Epidermal melanocyte (primary cell): ENCODE results near the gene AMOTL2.

ENCODE experiments used
- DNase-seq: peaks from one replicate; pipeline ENCODE4 v3.0.0; 2011; ENCODE audit warnings: low spot score; ENCODE audit not compliant: insufficient read length

AMOTL2 gene

DNA sequence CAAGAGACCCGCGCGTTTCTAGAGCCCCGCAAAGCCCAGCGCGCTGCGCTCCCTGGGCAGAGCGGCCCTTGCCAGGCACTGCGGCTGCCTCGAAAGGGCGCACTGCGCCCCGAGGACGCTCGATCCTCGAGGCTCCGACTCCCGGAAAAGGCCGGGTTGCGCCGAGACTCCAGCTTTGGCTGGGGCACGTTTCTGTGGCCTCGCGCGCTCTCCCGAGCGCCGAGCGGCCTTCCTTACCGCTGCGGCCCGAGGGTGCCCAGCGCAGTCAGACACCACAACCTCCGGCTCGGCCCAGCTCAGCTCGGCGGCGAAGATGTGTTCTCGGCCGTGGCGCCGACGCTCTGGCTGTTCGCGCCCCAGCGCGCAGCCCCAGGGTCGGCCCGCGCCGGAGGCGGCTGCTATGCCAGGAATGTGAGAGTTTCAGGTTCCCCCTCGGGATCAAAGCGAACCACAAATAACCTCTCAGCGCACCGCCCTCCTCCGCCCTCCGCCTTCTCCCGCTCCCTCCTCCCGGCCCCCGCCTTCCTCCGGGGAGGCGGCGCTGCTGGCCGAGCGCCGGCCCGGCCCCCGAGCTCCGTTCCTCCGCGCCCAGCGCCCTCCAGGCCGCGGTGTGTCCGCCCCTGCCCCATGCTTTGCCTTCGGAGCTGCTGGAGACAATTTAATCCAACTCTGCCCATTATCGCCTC is at the start of gene AMOTL2:
Gene AMOTL2, minus strand, starts transcription at position 343 of the 686 bp plus-strand sequence. CDS start 3,014 bp downstream, outside the sequence.
- peak; percentile 97 for DNase-seq

DNA sequence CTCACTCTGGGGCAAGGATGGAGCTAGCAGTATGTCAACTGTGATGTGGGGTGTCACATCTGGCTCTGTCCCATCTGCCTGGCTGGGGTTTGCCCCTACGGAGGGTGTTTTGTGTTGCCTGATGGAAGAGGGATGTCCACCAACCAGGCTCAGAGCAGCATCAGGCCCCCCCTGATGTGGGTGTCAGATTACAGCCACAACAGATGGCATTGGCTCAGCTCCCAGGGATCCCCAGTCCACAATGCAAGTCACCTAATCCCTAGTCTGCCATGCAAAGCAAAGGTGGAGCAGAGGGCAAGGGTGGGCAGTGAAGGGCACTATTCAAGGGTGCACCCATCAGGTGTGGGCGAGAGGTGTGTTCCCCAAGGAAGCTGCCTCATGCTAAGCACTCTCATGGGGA is 48.9 kb upstream of the AMOTL2 start:
- no peak for DNase-seq

DNA sequence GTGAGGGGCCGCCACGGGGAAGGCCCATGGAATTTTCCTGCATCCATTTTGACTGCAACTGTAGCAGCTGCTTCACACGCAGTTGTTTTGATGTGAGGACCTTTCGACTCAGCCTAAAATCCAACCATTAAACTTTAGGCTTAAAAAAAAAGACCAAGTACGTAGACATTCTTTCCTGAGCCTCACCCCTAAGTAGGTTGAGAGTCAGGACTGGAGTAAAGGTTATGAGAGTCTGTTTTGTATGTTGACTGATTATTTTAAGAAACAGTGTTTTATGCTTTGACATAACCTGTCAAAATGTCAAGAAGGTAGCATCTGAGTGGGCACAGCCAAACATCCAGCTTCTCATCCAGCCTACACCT is 45.7 kb upstream of the AMOTL2 start:
- DNase-seq = no peak

DNA sequence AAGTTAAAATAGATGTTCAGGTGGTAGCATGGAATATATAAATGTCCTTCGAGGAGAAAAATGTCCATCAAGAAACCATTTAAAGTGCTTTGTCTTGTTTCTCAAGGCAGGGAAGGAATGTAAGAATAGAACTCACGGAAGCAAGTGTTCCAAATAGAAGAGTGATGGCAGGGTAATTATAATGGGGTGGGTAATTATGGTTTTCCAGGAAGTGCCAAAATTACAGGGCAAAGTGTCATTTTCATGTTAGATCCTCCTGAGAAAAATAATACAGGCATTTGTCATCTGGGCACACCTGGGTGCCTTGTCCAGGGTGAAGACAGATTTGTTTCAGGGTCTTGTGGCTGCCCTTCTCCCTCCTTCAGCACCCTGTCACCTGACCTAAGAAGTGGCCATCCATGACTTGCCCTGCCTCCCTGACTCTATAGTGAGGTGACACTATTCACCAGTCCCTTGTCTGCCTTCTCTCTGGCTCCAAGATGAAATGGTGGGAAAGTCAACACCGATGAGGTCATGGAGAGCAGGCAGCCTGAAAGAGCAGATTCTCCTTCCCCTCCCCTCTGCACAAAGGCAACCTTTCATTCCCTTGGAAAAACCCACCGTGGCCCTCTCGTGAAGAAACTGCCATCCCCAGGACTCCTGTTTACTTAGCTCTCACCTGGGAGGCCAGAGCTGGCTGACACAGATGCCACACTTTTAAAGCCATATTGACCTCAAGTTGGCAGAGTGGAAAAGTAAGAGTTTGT is 45.1 kb upstream of the AMOTL2 start:
- no peak for DNase-seq

DNA sequence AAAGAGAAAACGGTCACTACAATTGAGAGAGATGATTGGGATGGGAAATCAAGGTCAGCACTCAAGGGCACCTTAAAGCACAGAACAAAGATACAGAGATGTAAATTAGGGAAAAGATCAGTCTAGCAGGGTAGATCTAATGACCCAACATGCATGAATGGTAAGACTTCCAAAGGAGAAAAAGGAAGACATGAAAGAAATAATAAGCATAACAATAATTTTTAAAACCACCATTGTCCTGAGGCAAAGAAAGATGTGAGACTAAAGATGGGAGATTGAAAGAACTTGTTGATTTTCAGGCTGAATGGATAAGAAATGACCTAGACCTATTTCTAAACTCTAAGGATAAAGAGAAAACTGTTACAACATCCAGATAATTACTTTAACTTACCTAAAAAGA is 34.8 kb upstream of the AMOTL2 start:
- no peak for DNase-seq

DNA sequence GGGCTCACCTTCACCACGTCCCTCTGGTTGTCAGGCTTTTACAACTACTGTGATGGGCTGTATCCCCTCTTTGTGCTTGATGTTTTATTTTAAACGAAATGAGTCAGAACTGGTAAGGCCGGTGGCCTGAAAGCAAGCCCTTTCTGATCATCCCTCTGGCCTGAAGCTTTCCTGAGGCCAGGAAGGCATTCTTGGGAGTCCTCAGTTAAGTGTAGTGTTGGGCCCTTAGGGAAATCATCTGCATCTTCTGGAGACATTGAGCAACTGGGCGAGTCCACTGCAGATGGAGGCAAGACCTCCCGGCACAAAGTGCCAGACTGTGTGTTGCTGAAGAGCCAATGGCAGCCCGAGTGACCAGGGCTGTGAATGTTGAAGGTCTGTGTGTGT is 33.0 kb upstream of the AMOTL2 start:
- no peak for DNase-seq

DNA sequence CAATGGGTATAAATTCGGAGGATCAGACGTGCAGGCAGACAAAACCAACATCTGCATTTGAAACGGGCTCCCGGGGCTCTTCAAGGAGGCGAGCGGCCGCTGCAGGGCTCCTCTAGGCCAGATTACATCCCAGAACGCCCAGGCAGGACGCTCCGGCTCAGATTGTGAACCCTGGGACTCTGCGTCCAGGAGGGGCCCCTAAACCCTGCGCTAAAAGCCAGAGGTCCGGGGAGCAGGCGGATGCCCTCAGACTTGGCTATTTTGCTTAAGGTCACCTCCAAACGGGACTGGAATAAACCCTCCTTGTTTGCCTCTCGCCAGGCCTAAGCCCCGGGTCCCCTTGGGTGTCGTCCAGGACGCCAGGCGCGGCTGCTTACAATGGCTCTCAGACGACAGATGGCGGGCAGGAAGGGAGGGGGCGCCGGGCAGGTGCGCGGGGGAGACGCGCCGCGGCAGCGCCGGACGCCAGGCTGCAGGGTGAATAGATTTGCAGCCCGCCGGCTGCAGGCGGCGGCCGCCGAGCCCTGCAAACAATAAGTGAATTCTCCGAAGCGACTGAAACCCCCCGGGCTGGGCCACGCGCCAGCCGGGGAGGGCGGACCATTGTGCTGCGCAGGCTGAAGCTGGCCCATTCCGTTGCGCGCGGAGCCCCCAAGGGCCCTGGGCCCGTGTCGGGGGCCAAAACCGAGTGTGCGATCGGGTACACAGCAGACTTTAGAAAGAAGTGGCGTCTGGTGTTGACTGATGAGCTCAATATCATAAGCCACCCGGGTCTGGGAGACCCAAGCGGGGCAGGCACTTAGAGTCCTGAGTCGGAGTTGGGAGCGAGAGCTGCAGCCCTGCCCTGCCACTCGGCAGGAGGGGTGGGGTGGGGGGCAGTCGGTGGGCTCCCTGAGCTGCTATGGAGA is 32.3 kb upstream of the AMOTL2 start:
- DNase-seq = no peak

DNA sequence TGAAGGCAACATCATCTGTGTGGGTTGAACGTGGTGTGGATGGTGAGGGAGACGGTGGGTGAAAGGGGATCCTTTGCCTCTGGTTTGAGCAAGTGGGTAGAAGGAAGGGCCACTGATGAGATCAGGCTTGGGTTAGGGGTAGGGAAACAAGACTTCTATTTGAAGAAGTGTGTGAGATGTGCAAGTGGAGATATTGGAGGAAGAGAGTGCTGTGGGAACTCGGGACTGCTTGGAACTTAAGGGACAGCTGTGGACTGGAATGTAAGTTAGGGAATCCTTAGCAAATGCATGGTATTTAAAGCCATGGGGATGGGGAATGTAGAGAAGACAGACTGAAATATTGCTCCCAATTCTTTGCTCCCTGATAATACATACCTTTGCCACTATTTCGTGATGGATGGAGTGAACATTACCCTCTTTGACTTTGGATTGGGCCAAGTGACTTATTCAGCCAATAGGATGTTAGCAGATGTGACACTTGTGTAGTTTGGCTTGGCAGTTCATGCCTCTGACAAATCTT is 30.2 kb upstream of the AMOTL2 start:
- DNase-seq = no peak

DNA sequence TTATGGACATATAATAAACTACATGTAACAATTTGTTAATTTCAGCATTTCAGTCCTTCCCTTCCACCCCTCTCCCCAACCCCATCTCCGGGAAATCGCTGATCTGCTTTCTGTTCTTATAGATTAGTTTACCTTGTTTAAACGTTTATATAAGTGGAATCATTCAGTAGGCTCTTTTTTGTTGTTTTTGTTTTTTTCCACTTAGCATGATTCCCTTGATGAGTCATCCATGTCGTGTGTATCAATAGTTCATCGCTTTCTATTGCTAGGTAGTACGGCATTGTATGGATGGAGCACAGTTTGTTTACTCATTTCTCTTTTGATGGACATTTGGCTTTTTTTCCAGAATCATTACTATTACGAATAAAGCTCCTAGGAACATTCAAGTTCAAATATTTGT is 23.5 kb upstream of the AMOTL2 start:
- no peak for DNase-seq

DNA sequence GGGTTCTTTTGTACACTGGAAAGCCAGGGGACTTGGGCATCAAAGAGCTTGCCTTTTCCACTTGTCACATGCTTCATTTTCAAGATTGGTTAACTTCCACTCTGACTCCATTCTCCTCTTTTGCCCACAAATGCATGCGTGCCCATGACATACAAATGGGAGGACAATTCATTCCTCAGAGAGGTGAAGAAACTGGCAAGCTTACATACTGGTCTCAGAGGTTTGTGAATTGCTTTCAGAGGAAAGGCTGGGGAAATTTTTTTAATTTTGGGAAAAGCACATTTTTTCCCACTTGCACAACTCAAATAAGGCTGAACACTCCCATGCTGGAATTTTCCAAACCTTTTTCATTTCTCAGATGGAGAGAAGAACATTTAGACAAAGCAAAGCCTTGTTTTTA is 20.9 kb upstream of the AMOTL2 start:
- DNase-seq = no peak

DNA sequence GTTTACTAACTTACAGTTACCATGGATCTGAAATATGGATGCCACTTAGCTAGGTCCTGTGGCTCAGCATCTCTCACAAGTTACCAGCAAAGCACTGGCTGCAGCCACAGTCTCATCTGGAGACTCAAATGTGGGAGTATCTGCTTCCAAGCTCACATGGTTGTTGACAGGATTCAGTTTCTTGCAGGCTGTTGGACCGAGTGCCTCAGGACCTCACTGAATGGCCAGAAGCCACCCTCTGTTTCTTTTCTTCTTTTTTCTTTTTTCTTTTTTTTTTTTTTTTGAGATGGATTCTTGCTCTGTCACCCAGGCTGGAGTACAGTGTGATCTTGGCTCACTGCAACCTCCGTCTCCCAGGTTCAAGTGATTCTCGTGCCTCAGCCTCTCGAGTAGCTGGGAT is 20.1 kb upstream of the AMOTL2 start:
- DNase-seq = no peak

DNA sequence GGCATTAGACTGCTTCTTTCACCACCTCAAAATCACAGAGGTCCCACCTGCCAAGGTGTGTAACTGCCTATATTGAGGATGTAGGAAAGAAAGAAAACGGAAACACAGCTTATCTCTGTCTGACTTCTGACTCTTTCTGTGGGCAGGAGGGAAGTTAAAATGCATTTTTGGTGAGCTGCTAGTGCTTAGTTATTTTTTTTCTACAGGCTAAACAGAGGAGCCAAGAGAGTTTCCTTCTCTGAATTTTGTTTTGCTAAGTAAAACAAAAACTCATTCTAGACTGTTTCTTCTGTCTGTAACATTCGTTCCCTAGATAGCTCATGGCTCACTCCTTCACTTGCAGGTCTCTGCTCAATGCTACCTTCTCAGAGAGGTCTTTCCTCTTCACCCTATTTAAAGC is 18.8 kb upstream of the AMOTL2 start:
- DNase-seq = no peak

DNA sequence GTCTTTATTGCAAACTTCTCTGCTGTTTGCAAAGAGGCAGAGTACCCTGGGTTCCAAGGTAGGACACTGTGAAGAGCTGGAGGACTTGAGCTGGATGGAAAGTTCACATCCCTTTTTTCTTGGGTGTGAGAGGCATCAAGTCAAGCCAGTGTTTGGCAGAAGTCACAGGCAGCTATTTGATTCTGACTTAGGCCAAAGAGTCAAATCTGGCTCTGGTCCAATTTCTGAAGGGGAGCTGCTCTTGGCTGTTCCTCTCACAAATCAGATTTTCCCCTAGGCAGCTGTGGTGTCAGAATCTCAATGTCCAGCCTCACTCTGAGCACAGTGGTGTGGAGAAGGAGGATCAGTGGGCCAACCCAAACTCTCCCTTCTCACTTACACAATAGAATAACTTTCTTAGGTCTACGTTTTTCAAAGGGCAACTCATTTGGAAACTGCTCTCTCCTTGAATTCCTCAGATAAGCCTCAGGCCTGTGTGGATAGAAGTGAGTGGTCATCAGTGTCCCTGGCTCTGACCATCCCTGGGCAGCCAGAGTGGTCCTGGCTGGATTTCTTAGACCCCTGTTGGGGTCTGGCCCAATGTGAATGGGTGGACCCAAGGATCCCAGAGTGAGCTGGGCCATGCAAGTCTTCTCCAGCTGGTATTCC is 18.2 kb upstream of the AMOTL2 start:
- no peak for DNase-seq

DNA sequence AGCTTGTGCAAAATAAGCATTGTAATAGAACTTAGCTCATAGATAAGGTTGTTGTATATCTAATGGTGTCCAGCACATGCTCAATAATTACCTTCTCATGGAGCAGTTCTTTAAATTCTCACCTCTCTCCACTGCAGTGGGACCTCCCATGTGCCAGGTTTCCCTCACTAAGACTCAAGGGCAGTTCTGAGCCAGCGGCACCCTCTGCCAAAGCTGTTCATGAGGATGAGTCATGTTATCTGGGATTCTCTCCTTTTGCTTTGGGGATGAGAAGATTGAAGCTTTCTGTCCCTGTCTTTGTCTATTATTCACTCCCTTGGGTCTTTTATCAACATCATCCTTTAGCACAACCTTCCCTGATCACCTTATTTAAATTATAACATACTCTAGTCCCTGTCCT is 15.6 kb upstream of the AMOTL2 start:
- no peak for DNase-seq

DNA sequence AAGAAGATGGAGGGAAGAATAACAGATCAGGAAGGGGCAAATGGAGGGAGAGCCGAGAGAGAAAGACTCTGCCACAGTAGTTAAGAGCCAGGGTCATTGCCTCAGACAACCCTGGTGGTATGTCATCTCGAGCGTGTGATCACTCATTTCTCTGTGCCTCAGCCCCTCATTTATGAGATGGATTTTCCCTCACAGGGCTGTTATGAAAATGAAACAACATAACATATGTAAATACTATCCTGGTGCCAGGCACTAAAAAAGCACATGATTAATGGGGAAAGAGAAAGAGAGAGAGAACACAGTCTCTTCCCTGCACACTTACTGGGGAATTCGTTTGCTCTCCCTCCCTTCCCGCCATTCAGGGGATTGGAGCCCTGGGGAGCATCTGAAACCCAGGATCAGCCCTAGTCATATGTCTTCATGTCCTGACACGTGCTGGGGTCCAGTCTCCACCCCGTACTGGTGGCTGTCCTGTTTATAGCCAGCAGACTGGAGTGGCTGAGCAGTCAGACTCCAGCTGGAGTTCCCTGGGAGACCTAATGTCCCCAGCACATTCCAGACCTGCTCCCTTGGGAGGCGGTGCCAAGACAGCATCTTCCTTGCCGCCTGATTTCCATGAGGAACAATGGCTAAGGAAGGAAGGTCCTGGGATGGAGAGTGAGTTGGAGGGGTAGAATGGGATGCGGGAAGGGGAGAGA is 14.7 kb upstream of the AMOTL2 start:
- no peak for DNase-seq

DNA sequence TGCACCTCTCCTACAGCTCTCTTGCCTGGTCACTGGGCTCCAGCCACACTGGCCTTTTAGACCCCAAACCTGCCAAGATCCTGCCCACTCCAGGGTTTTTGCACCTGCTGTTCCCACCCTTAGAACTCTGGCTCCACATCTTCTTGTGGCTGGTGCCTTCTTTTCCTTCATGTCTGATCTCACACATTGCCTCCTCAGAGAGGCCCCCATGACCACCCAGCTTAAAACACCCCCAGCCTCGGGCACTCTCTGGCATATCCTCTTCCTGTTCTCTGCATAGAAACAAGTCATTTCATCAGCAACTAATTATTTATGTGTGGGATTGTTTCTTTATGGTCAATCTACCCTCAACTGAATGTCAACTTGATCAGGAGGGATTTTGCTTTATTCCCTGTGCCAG is 14.0 kb upstream of the AMOTL2 start:
- no peak for DNase-seq

DNA sequence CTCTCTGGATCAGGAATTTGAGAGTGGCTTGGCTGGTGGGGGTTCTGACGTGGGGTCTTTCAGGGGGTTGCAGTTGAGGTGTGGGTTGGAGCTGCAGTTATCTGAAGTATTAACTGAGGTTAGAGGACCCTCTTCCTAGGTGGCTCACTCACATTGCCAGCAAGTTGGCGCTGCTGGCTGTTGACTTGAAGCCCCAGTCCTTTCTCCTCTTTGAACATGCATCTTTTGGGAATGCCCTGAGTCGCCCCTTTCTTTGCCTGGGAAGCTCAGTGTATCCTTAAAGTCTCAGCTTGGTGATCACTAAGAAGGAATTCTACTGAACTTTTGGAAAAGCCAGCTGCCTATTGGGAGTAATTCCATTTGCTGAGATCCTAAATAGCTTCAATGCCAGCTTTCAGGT is 13.0 kb upstream of the AMOTL2 start:
- DNase-seq = no peak

DNA sequence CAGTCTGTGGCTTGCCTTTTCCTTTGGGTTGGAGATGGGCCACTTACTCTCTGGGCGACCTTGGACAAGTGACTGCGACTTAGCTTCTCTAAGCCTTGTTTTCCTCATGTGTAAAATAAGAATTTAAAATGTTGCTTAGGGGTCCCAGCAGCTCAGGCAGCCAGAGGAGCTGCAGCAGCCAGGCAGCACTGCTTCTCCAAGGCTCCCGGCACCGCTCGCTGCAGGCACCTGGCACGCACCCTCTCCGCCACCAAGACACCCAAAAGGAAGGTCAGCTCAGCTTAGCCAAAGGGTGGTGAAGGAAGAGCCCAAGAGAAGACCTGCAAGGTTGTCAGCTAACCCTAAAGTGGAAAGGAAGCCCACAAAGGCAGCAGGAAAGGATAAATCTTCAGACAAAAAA is 10.7 kb upstream of the AMOTL2 start:
- DNase-seq = no peak

DNA sequence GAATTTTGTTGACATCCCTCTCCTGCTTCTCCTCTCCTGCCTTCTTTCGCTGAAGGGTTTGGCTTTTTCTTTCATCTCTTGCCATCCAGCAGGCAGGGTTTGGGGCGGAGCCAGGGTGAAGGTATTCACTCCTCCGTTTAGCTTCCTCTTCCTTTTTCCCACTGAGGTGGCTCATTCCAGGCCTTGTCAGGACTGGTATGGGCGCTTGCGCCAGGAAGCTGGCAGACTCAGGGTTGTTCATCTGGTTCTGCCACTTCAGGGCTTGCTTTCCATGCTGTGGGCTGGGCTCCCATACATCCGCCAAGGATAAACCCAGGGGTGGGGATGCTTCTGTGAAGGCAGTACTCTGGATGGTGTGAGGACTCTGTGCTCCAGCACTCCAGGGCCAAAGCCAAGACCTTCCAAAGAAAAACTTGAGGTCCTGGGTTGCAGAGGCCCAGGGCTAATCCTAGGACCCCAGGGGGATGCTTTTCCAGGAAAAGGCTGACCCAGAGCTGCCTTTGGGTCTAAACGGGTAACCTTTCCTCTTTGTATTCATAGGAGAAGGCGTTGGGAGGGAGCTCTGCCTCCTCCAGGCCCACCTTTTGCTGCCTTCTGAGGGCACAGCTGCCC is 7.7 kb upstream of the AMOTL2 start:
- DNase-seq = no peak

DNA sequence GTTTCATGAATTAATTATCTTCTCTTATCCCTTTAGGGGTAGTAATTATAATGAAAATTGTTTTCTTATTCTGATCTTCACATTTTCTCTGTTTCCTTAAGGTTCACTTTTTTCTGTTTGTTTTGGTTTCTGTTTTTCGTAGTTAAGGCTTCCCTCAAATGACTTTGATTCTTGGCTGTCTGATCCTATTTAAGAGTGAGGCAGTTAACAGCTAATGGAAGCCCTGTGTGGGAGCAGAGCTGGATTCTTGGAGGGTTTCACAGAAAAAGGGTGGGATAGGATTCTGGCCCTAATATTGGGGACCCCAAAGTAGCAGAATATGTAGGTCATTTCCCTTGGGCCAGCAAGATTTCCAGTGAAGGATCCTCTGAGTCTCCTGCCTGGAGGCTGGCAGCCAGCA is 6.8 kb upstream of the AMOTL2 start:
- DNase-seq = no peak
